ENCODE measurements around the gene DIP2C. TPM values are rescaled to one million over a fixed set of nuclear protein-coding genes. Genes with fewer than 3 reads are reported as not detected.

The DIP2C gene
- total and polyA plus RNA-seq, 7 experiments from 2014 or later, result 1.1 to 8.7 (median 4.5) TPM

- intact Hi-C loops (cut with micrococcal nuclease), result no loop called here
- Mint-ChIP-seq H3K36me3 (no peaks in the 10 kb centered on the region), H3K27me3 (peaks cover 0 to 15% (median 2%) of the 10 kb centered on the region in 5 donors), H3K9me3 (peaks cover 0 to 1% (median 0%) of the 10 kb centered on the region in 11 donors), H3K4me1 (no peaks in the 10 kb centered on the region), H3K4me3 (no peak overlapping the region), H3K27ac (no peak overlapping the region)
- Histone ChIP-seq H3K36me3 (ENCODE audit: control insufficient read depth in 2 of 3, insufficient read depth in 3 of 3, low read length in 3 of 3) (no peaks in the 10 kb centered on the region), H3K27ac (ENCODE audit: low read depth, low read length) (no peak overlapping the region), H3K4me1 (ENCODE audit: control insufficient read depth in 2 of 2, insufficient read depth in 2 of 2, low read length in 2 of 2) (no peaks in the 10 kb centered on the region), H3K9me3 (ENCODE audit: control insufficient read depth in 2 of 3, low read length in 3 of 3) (no peaks in the 10 kb centered on the region), H3K27me3 (ENCODE audit: control insufficient read depth in 2 of 2, insufficient read depth in 2 of 2, low read length in 2 of 2) (no peaks in the 10 kb centered on the region), H3K4me3 (ENCODE audit: low read length) (no peak overlapping the region)
- ChIA-PET POLR2A (no interaction called here), CTCF (no interaction called here)
- ATAC-seq (no peak), DNase-seq (no peak)
Observed at GRCh38 chr10:594584-595270, 94.7 kb downstream of the DIP2C start.

DNA sequence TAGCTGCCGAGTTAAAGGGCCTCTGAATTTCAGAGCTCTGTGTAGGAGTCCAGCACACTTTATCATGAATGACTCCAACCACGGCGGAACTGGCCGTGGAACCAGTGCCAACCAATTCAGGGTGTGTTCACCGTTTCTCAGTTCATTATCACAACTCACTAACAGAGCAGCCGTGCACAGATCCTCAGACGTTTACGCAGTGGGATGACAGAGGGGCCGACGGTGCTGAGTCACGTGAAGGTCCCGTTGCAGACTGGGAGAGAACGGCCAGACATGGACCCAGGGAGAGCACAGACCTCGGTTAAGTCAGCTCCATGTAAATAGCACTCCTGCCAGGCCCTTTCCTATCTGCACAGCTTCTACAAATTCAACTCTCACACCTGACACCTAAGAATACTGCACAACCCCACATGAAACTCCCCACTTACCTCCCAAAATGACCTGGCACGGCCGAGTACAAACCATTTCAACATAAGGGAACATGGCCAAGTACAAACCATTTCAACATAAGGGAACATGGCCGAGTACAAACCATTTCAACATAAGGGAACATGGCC is 95.5 kb downstream of the DIP2C start:
- Mint-ChIP-seq H3K36me3 (peaks cover 0 to 3% (median 0%) of the 10 kb centered on the region in 5 donors), H3K27ac (no peak overlapping the region), H3K4me1 (no peaks in the 10 kb centered on the region), H3K27me3 (peaks cover 0 to 17% (median 2%) of the 10 kb centered on the region in 5 donors), H3K9me3 (peaks cover 0 to 1% (median 0%) of the 10 kb centered on the region in 11 donors), H3K4me3 (no peak overlapping the region)
- POLR2A ChIA-PET, result no interaction called here
- H3K4me3 ChIP-seq (ENCODE audit: low read length), result no peak overlapping the region
- no peak overlapping the region for H3K27ac ChIP-seq (ENCODE audit: low read depth, low read length)
- no peaks in the 10 kb centered on the region for H3K4me1 ChIP-seq (ENCODE audit: control insufficient read depth in 2 of 2, insufficient read depth in 2 of 2, low read length in 2 of 2)
- intact Hi-C loops (cut with micrococcal nuclease), result no loop called here
- H3K36me3 ChIP-seq (ENCODE audit: control insufficient read depth in 2 of 3, insufficient read depth in 3 of 3, low read length in 3 of 3), result no peaks in the 10 kb centered on the region
- ATAC-seq (no peak), DNase-seq (no peak)
- no peaks in the 10 kb centered on the region for H3K27me3 ChIP-seq (ENCODE audit: control insufficient read depth in 2 of 2, insufficient read depth in 2 of 2, low read length in 2 of 2)
- CTCF ChIA-PET, result no interaction called here
- no peaks in the 10 kb centered on the region for H3K9me3 ChIP-seq (ENCODE audit: control insufficient read depth in 2 of 3, low read length in 3 of 3)

- ATAC-seq, result no peak
- DNase-seq, result no peak
- H3K4me1 Mint-ChIP-seq, result no peaks in the 10 kb centered on the region
- peaks cover 0 to 17% (median 2%) of the 10 kb centered on the region in 5 donors for H3K27me3 Mint-ChIP-seq
- ChIA-PET CTCF (no interaction called here), POLR2A (no interaction called here)
- intact Hi-C loops (cut with micrococcal nuclease), result no loop called here
- no peak overlapping the region for H3K4me3 ChIP-seq (ENCODE audit: low read length)
- H3K36me3 ChIP-seq (ENCODE audit: control insufficient read depth in 2 of 3, insufficient read depth in 3 of 3, low read length in 3 of 3), result no peaks in the 10 kb centered on the region
- peaks cover 0 to 3% (median 0%) of the 10 kb centered on the region in 5 donors for H3K36me3 Mint-ChIP-seq
- H3K4me3 Mint-ChIP-seq, result no peak overlapping the region
- H3K4me1 ChIP-seq (ENCODE audit: control insufficient read depth in 2 of 2, insufficient read depth in 2 of 2, low read length in 2 of 2), result no peaks in the 10 kb centered on the region
- H3K27ac ChIP-seq (ENCODE audit: low read depth, low read length), result no peak overlapping the region
- H3K9me3 Mint-ChIP-seq, result peaks cover 0 to 1% (median 0%) of the 10 kb centered on the region in 11 donors
- no peaks in the 10 kb centered on the region for H3K9me3 ChIP-seq (ENCODE audit: control insufficient read depth in 2 of 3, low read length in 3 of 3)
- H3K27me3 ChIP-seq (ENCODE audit: control insufficient read depth in 2 of 2, insufficient read depth in 2 of 2, low read length in 2 of 2), result no peaks in the 10 kb centered on the region
- H3K27ac Mint-ChIP-seq, result no peak overlapping the region
Observed at GRCh38 chr10:593421-593820, 96.0 kb downstream of the DIP2C start.

GRCh38 chr10:593016-593415 is 96.5 kb downstream of the DIP2C start:
- no peak overlapping the region for H3K4me3 ChIP-seq (ENCODE audit: low read length)
- Mint-ChIP-seq H3K27ac (no peak overlapping the region), H3K27me3 (peaks cover 0 to 17% (median 2%) of the 10 kb centered on the region in 5 donors), H3K36me3 (peaks cover 0 to 3% (median 0%) of the 10 kb centered on the region in 5 donors), H3K4me3 (no peak overlapping the region), H3K9me3 (peaks cover 0 to 1% (median 0%) of the 10 kb centered on the region in 11 donors), H3K4me1 (no peaks in the 10 kb centered on the region)
- POLR2A ChIA-PET, result no interaction called here
- no peaks in the 10 kb centered on the region for H3K27me3 ChIP-seq (ENCODE audit: control insufficient read depth in 2 of 2, insufficient read depth in 2 of 2, low read length in 2 of 2)
- no peaks in the 10 kb centered on the region for H3K36me3 ChIP-seq (ENCODE audit: control insufficient read depth in 2 of 3, insufficient read depth in 3 of 3, low read length in 3 of 3)
- no peaks in the 10 kb centered on the region for H3K4me1 ChIP-seq (ENCODE audit: control insufficient read depth in 2 of 2, insufficient read depth in 2 of 2, low read length in 2 of 2)
- no peak overlapping the region for H3K27ac ChIP-seq (ENCODE audit: low read depth, low read length)
- CTCF ChIA-PET, result no interaction called here
- intact Hi-C loops (cut with micrococcal nuclease), result no loop called here
- ATAC-seq (no peak), DNase-seq (no peak)
- no peaks in the 10 kb centered on the region for H3K9me3 ChIP-seq (ENCODE audit: control insufficient read depth in 2 of 3, low read length in 3 of 3)

GRCh38 chr10:591646-592045 is 97.8 kb downstream of the DIP2C start:
- H3K9me3 Mint-ChIP-seq, result peaks cover 0 to 1% (median 0%) of the 10 kb centered on the region in 11 donors
- no peak overlapping the region for H3K27ac Mint-ChIP-seq
- H3K36me3 Mint-ChIP-seq, result peaks cover 0 to 3% (median 0%) of the 10 kb centered on the region in 5 donors

DNA sequence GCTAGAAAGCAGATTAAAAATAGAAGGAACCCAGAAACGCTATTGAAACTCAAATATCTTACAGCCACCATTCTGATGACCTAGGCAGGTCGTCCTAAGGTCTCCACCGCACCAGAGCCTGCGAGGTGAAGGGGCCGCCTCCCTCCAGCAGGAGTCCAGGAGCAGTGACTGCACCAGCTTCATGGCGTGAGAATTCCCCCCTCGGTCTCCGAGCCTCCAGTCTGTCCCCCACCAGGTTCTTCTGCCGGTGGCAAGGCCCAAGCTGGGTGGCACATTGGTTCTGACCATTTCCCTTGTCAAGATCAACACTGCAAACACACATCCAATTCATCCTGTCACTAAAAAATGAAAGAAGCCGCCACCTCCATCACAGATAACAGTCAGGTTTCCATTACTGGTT is 98.7 kb downstream of the DIP2C start:
- ChIA-PET CTCF (no interaction called here), POLR2A (no interaction called here)
- Mint-ChIP-seq H3K4me3 (no peak overlapping the region), H3K27me3 (peaks cover 0 to 17% (median 2%) of the 10 kb centered on the region in 5 donors), H3K4me1 (peaks cover 0 to 1% (median 0%) of the 10 kb centered on the region in 7 donors), H3K9me3 (peaks cover 0 to 1% (median 0%) of the 10 kb centered on the region in 11 donors), H3K36me3 (peaks cover 0 to 3% (median 0%) of the 10 kb centered on the region in 5 donors), H3K27ac (no peak overlapping the region)
- Histone ChIP-seq H3K36me3 (ENCODE audit: control insufficient read depth in 2 of 3, insufficient read depth in 3 of 3, low read length in 3 of 3) (no peaks in the 10 kb centered on the region), H3K9me3 (ENCODE audit: control insufficient read depth in 2 of 3, low read length in 3 of 3) (no peaks in the 10 kb centered on the region), H3K4me3 (ENCODE audit: low read length) (no peak overlapping the region), H3K4me1 (ENCODE audit: control insufficient read depth in 2 of 2, insufficient read depth in 2 of 2, low read length in 2 of 2) (no peaks in the 10 kb centered on the region), H3K27me3 (ENCODE audit: control insufficient read depth in 2 of 2, insufficient read depth in 2 of 2, low read length in 2 of 2) (no peaks in the 10 kb centered on the region), H3K27ac (ENCODE audit: low read depth, low read length) (no peak overlapping the region)
- intact Hi-C loops (cut with micrococcal nuclease), result no loop called here
- DNase-seq (no peak), ATAC-seq (no peak)

More at GRCh38 chr10:591646-592045, 97.8 kb downstream of the DIP2C start:
- H3K4me1 Mint-ChIP-seq, result no peaks in the 10 kb centered on the region
- no peaks in the 10 kb centered on the region for H3K9me3 ChIP-seq (ENCODE audit: control insufficient read depth in 2 of 3, low read length in 3 of 3)
- H3K27ac ChIP-seq (ENCODE audit: low read depth, low read length), result no peak overlapping the region
- H3K4me3 Mint-ChIP-seq, result no peak overlapping the region
- no peaks in the 10 kb centered on the region for H3K4me1 ChIP-seq (ENCODE audit: control insufficient read depth in 2 of 2, insufficient read depth in 2 of 2, low read length in 2 of 2)
- CTCF ChIA-PET, result no interaction called here
- ATAC-seq (no peak), DNase-seq (no peak)
- no peaks in the 10 kb centered on the region for H3K27me3 ChIP-seq (ENCODE audit: control insufficient read depth in 2 of 2, insufficient read depth in 2 of 2, low read length in 2 of 2)
- POLR2A ChIA-PET, result no interaction called here
- H3K36me3 ChIP-seq (ENCODE audit: control insufficient read depth in 2 of 3, insufficient read depth in 3 of 3, low read length in 3 of 3), result no peaks in the 10 kb centered on the region
- H3K27me3 Mint-ChIP-seq, result peaks cover 0 to 17% (median 2%) of the 10 kb centered on the region in 5 donors
- H3K4me3 ChIP-seq (ENCODE audit: low read length), result no peak overlapping the region
- intact Hi-C loops (cut with micrococcal nuclease), result no loop called here
